Measurements from ENCODE around the gene CRX.
"Not testable (repeated sequence)": the region's sequence is repeated elsewhere in the genome, so short reads cannot be mapped to it uniquely, and the experiment has no call there.

Gene CRX

GRCh38 chr19:47821460-47822020 is at the start of gene CRX:
Gene CRX (plus strand): TSS chr19:47821937. CDS start chr19:47834444, 12,507 bp downstream.
- H3K9ac ChIP-seq (ENCODE audit: low read depth, low read length): no peak within 1 kb of the TSS
- no peaks in the 10 kb centered on the region for H3K9me3 ChIP-seq (ENCODE audit: control insufficient read depth, insufficient read depth, low read length)
- no peaks in the 10 kb centered on the region for H3K36me3 ChIP-seq (ENCODE audit: control insufficient read depth, insufficient read depth, low read length)
- peak within 1 kb of the TSS; percentile 15 for H3K27ac ChIP-seq (ENCODE audit: low read depth, low read length)
- H3K4me1 ChIP-seq (ENCODE audit: control insufficient read depth, insufficient read depth, low read length): peaks cover 22% of the 10 kb centered on the region
- no peak within 1 kb of the TSS for H3K4me3 ChIP-seq (ENCODE audit: low read depth, low read length)
- H3K27me3 ChIP-seq (ENCODE audit: control insufficient read depth, insufficient read depth, low read length): no peaks in the 10 kb centered on the region

- no peaks in the 10 kb centered on the region for H3K9me3 ChIP-seq (ENCODE audit: control insufficient read depth, insufficient read depth, low read length)
- H3K27ac ChIP-seq (ENCODE audit: low read depth, low read length): peak overlapping the region; percentile 23
- peaks cover 13% of the 10 kb centered on the region for H3K36me3 ChIP-seq (ENCODE audit: control insufficient read depth, insufficient read depth, low read length)
- no peak overlapping the region for H3K4me3 ChIP-seq (ENCODE audit: low read depth, low read length)
- peaks cover 12% of the 10 kb centered on the region for H3K4me1 ChIP-seq (ENCODE audit: control insufficient read depth, insufficient read depth, low read length)
- no peak overlapping the region for H3K9ac ChIP-seq (ENCODE audit: low read depth, low read length)
- H3K27me3 ChIP-seq (ENCODE audit: control insufficient read depth, insufficient read depth, low read length): no peaks in the 10 kb centered on the region
These were observed 45.2 kb upstream of the CRX start for GRCh38 chr19:47776568-47776967.

- H3K9me3 ChIP-seq (ENCODE audit: control insufficient read depth, insufficient read depth, low read length); H3K9ac ChIP-seq (ENCODE audit: low read depth, low read length); H3K27me3 ChIP-seq (ENCODE audit: control insufficient read depth, insufficient read depth, low read length): not testable (repeated sequence)
- Histone ChIP-seq H3K4me1 (ENCODE audit: control insufficient read depth, insufficient read depth, low read length) (peaks cover 12% of the 10 kb centered on the region), H3K36me3 (ENCODE audit: control insufficient read depth, insufficient read depth, low read length) (peaks cover 21% of the 10 kb centered on the region), H3K4me3 (ENCODE audit: low read depth, low read length) (peak overlapping the region; percentile 82), H3K27ac (ENCODE audit: low read depth, low read length) (peak overlapping the region; percentile 99)
These were observed 44.3 kb upstream of the CRX start for GRCh38 chr19:47777245-47778048.

- Histone ChIP-seq H3K36me3 (ENCODE audit: control insufficient read depth, insufficient read depth, low read length) (peaks cover 30% of the 10 kb centered on the region), H3K27ac (ENCODE audit: low read depth, low read length) (peak within 1 kb of the TSS; percentile 99), H3K4me1 (ENCODE audit: control insufficient read depth, insufficient read depth, low read length) (peaks cover 12% of the 10 kb centered on the region), H3K9ac (ENCODE audit: low read depth, low read length) (peak within 1 kb of the TSS; percentile 97), H3K4me3 (ENCODE audit: low read depth, low read length) (peak within 1 kb of the TSS; percentile 82), H3K9me3 (ENCODE audit: control insufficient read depth, insufficient read depth, low read length) (no peaks in the 10 kb centered on the region), H3K27me3 (ENCODE audit: control insufficient read depth, insufficient read depth, low read length) (no peaks in the 10 kb centered on the region)
These were observed 43.4 kb upstream of the CRX start, which contains the start of gene SELENOW for GRCh38 chr19:47778049-47778953. Gene SELENOW (plus strand): TSS chr19:47778703. CDS start chr19:47778786, 83 bp downstream.

GRCh38 chr19:47778954-47779351 is 42.8 kb upstream of the CRX start:
- H3K4me3 ChIP-seq (ENCODE audit: low read depth, low read length): peak overlapping the region; percentile 82
- peaks cover 12% of the 10 kb centered on the region for H3K4me1 ChIP-seq (ENCODE audit: control insufficient read depth, insufficient read depth, low read length)
- peaks cover 35% of the 10 kb centered on the region for H3K36me3 ChIP-seq (ENCODE audit: control insufficient read depth, insufficient read depth, low read length)
- peak overlapping the region; percentile 97 for H3K9ac ChIP-seq (ENCODE audit: low read depth, low read length)
- H3K27me3 ChIP-seq (ENCODE audit: control insufficient read depth, insufficient read depth, low read length): no peaks in the 10 kb centered on the region
- H3K27ac ChIP-seq (ENCODE audit: low read depth, low read length): peak overlapping the region; percentile 99
- H3K9me3 ChIP-seq (ENCODE audit: control insufficient read depth, insufficient read depth, low read length): no peaks in the 10 kb centered on the region

GRCh38 chr19:47779524-47780214 is 42.1 kb upstream of the CRX start:
- H3K9ac ChIP-seq (ENCODE audit: low read depth, low read length): peak overlapping the region; percentile 97
- H3K9me3 ChIP-seq (ENCODE audit: control insufficient read depth, insufficient read depth, low read length): no peaks in the 10 kb centered on the region
- peaks cover 42% of the 10 kb centered on the region for H3K36me3 ChIP-seq (ENCODE audit: control insufficient read depth, insufficient read depth, low read length)
- peak overlapping the region; percentile 82 for H3K4me3 ChIP-seq (ENCODE audit: low read depth, low read length)
- H3K4me1 ChIP-seq (ENCODE audit: control insufficient read depth, insufficient read depth, low read length): peaks cover 12% of the 10 kb centered on the region
- H3K27me3 ChIP-seq (ENCODE audit: control insufficient read depth, insufficient read depth, low read length): no peaks in the 10 kb centered on the region
- peak overlapping the region; percentile 99 for H3K27ac ChIP-seq (ENCODE audit: low read depth, low read length)

GRCh38 chr19:47780215-47780551 is 41.6 kb upstream of the CRX start:
- peaks cover 12% of the 10 kb centered on the region for H3K4me1 ChIP-seq (ENCODE audit: control insufficient read depth, insufficient read depth, low read length)
- H3K36me3 ChIP-seq (ENCODE audit: control insufficient read depth, insufficient read depth, low read length): peaks cover 46% of the 10 kb centered on the region
- no peak overlapping the region for H3K27ac ChIP-seq (ENCODE audit: low read depth, low read length)
- H3K9me3 ChIP-seq (ENCODE audit: control insufficient read depth, insufficient read depth, low read length): no peaks in the 10 kb centered on the region
- no peak overlapping the region for H3K9ac ChIP-seq (ENCODE audit: low read depth, low read length)
- H3K4me3 ChIP-seq (ENCODE audit: low read depth, low read length): peak overlapping the region; percentile 82
- H3K27me3 ChIP-seq (ENCODE audit: control insufficient read depth, insufficient read depth, low read length): no peaks in the 10 kb centered on the region

- Histone ChIP-seq H3K4me1 (ENCODE audit: control insufficient read depth, insufficient read depth, low read length) (peaks cover 9% of the 10 kb centered on the region), H3K4me3 (ENCODE audit: low read depth, low read length) (no peak overlapping the region), H3K9me3 (ENCODE audit: control insufficient read depth, insufficient read depth, low read length) (no peaks in the 10 kb centered on the region), H3K36me3 (ENCODE audit: control insufficient read depth, insufficient read depth, low read length) (peaks cover 55% of the 10 kb centered on the region), H3K9ac (ENCODE audit: low read depth, low read length) (no peak overlapping the region), H3K27me3 (ENCODE audit: control insufficient read depth, insufficient read depth, low read length) (no peaks in the 10 kb centered on the region), H3K27ac (ENCODE audit: low read depth, low read length) (no peak overlapping the region)
These were observed 40.0 kb upstream of the CRX start for GRCh38 chr19:47781590-47782262.

- Histone ChIP-seq H3K27ac (ENCODE audit: low read depth, low read length) (no peak overlapping the region), H3K4me1 (ENCODE audit: control insufficient read depth, insufficient read depth, low read length) (no peaks in the 10 kb centered on the region), H3K9ac (ENCODE audit: low read depth, low read length) (no peak overlapping the region), H3K9me3 (ENCODE audit: control insufficient read depth, insufficient read depth, low read length) (no peaks in the 10 kb centered on the region), H3K27me3 (ENCODE audit: control insufficient read depth, insufficient read depth, low read length) (no peaks in the 10 kb centered on the region), H3K36me3 (ENCODE audit: control insufficient read depth, insufficient read depth, low read length) (peaks cover 43% of the 10 kb centered on the region), H3K4me3 (ENCODE audit: low read depth, low read length) (no peak overlapping the region)
These were observed 35.2 kb upstream of the CRX start for GRCh38 chr19:47786566-47786965.

- not testable (repeated sequence) for H3K9me3 ChIP-seq (ENCODE audit: control insufficient read depth, insufficient read depth, low read length); H3K27ac ChIP-seq (ENCODE audit: low read depth, low read length); H3K4me3 ChIP-seq (ENCODE audit: low read depth, low read length); H3K9ac ChIP-seq (ENCODE audit: low read depth, low read length); H3K27me3 ChIP-seq (ENCODE audit: control insufficient read depth, insufficient read depth, low read length); H3K4me1 ChIP-seq (ENCODE audit: control insufficient read depth, insufficient read depth, low read length)
- peaks cover 35% of the 10 kb centered on the region for H3K36me3 ChIP-seq (ENCODE audit: control insufficient read depth, insufficient read depth, low read length)
These were observed 34.4 kb upstream of the CRX start for GRCh38 chr19:47787307-47787706.

All from HUES48 (cell line).